H54 (cell line): ENCODE data around the gene SLC6A1.
"Not testable (repeated sequence)": the region's sequence is repeated elsewhere in the genome, so short reads cannot be mapped to it uniquely, and the experiment has no call there.

Source experiments
- DNase-seq: peaks from one replicate; pipeline ENCODE4 v3.0.0; 2011; ENCODE audit warnings: low spot score, mixed read lengths; ENCODE audit not compliant: insufficient read length
- FAIRE-seq: peaks from 3 replicates; lab custom pipeline; 2011; peaks lifted over from hg19 to GRCh38; lab: Jason Lieb, UNC
- POLR2A ChIP-seq: IDR thresholded peaks from 2 replicates; pipeline ENCODE4 v1.6.1; 2011; ENCODE audit warnings: low read depth, mild to moderate bottlenecking, low read length

The SLC6A1 gene

GRCh38 chr3:11059090-11059798, 66.7 kb downstream of the SLC6A1 start:
- DNase-seq = peak; percentile 90
- no peak for FAIRE-seq
- TF ChIP-seq POLR2A = no peak

DNA sequence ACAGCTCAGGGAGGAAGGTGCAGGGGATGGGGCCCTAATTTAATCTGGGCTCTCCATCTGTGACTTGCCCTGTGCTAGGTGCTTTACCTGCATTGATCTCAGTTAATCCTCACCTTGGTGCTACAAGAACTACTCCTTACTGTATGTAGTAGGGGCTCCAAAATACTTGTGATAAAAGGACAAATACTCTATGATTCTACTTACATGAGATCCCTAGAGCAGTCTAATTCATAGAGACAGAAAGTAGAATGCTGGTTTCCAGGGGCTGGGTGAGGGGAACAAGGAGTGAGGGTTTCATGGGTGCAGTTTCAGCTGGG, 67.2 kb downstream of the SLC6A1 start:
- no peak for TF ChIP-seq POLR2A
- FAIRE-seq (no peak), DNase-seq (no peak)

DNA sequence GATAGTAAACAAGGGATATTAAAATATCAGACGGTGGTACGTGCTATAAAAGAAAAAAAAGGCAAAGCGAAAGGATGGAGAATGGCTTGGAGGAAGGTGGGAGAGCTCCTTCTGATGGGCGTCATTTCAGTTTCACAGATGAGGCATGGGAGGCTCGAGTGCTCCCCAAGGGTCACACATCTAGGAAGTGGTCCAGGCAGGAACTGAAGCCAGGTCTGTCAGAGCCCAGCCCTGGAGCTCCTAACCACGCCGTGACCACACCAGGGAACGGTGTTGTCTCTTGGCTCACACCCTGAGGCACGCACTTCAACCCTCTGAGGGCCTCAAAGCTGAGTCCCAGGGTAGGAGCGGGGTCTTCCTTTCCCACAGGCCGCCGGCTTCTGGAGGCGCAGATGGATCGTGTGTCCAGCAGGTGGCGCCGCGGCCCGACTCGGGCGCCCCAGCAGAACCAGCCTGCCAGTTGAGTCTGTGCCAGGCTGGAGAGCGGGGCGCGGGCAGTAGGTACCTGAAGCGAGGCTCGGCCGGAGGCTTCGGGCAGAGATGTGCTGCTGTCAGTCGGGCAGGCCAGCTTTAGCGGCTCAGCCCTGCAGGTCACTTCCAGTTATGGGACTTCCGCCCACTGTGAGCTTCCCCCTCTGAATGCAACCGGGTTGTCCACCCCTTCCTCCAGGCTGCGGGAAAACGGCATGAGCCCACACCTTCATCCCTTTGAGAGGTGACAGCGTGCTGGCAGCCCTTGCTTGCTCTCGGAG, 68.1 kb downstream of the SLC6A1 start:
- no peak for TF ChIP-seq POLR2A
- DNase-seq (peak; percentile 79), FAIRE-seq (no peak)

DNA sequence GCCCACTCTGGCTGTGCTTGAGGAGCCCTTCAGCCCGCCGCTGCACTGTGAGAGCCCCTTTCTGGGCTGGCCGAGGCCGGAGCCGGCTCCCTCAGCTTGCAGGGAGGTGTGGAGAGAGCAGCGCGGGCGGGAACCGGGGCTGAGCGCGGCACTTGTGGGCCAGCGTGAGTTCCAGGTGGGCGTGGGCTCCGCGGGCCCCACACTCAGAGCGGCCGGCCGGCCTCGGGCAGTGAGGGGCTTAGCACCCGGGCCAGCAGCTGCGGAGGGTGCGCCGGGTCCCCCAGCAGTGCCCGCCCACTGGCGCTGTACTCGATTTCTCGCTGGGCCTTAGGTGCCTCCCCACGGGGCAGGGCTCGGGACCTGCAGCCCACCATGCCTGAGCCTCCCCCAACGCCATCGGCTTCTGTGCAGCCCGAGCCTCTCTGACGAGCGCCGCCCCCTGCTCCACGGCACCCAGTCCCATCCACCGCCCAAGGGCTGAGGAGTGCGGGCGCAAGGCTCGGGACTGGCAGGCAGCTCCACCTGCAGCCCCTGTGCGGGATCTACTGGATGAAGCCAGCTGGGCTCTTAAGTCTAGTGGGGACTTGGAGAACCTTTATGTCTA, 68.8 kb downstream of the SLC6A1 start:
- not testable (repeated sequence) for FAIRE-seq, DNase-seq

GRCh38 chr3:11062704-11063103, 70.2 kb downstream of the SLC6A1 start:
- FAIRE-seq (no peak), DNase-seq (no peak)
- no peak for TF ChIP-seq POLR2A

DNA sequence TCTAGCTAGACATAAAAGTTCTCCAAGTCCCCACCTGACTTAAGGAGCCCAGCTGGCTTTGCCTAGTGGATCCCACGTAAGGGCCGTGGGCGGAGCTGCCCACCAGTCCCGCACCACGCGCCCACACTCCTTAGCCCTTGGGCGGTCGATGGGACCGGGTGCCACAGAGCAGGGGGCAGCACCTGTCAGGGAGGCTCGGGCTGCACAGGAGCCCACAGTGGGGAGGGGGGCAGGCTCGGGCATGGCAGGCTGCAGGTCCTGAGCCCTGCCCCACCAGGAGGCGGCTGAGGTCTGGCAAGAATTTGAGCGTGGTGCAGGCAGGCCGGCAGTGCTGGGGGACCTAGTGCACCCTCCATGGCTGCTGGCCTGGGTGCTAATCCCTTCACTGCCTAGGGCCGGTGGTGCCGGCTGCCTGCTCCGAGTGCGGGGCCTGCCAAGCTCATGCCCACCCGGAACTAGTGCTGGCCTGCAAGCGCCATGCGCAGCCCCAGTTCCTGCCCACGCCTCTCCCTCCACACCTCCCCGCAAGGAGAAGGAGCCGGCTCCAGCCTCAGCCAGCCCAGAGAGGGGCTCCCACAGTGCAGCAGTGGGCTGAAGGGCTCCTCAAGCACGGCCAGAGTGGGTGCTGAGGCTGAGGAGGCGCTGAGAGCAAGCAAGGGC, 78.7 kb downstream of the SLC6A1 start:
- TF ChIP-seq POLR2A = no peak
- no peak for FAIRE-seq

DNA sequence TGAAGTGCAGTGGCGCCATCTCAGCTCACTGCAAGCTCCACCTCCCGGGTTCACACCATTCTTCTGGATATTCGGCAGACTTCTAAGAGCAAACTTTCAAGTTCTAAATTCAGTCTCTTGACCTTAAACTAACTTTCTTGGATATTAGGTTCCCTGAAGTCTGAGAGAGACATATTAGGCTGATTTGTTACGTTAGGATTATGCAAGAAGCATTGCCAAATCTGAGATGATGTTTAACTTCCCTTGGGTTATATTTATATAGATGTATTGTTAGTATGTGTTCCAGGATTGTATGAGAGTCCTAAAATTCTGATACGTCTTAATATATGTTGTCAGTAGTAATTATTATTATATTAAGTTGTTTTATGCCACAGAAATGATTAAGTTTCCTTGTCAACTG, 80.1 kb downstream of the SLC6A1 start:
- FAIRE-seq = no peak
- TF ChIP-seq POLR2A = no peak
- DNase-seq = no peak

More for the DNA sequence above, 78.7 kb downstream of the SLC6A1 start:
- DNase-seq = no peak

- DNase-seq (no peak), FAIRE-seq (no peak)
- TF ChIP-seq POLR2A = no peak
Measured at GRCh38 chr3:11074011-11074410, 81.5 kb downstream of the SLC6A1 start.

- TF ChIP-seq POLR2A = no peak
- DNase-seq = no peak
- FAIRE-seq = no peak
Measured at GRCh38 chr3:11074451-11074850, 81.9 kb downstream of the SLC6A1 start.

- not testable (repeated sequence) for FAIRE-seq, DNase-seq
Measured at GRCh38 chr3:11075122-11075521, 82.6 kb downstream of the SLC6A1 start.

- FAIRE-seq (no peak), DNase-seq (no peak)
- TF ChIP-seq POLR2A = no peak
Measured at GRCh38 chr3:11076711-11077110, 84.2 kb downstream of the SLC6A1 start.

DNA sequence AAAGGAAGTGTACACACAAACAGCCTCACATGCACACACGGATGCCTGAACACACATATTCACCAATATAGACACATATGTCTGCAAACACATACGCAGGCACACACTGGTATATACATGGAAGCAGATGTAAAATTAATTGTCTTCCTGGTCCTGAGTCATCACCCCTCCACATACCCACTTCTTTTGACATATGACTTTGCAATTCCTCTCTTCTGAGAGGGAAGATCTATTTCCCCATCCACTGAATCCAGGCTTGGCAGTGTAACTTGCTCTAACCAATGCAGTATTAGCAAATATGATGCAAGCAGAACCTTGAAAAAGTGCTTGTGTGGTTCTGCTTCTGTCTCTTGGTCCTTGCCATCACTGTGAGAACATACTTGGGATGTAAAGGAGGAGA, 84.9 kb downstream of the SLC6A1 start:
- DNase-seq = no peak
- FAIRE-seq = no peak
- TF ChIP-seq POLR2A = no peak

- DNase-seq (no peak), FAIRE-seq (no peak)
- no peak for TF ChIP-seq POLR2A
Measured at GRCh38 chr3:11078826-11079515, 86.4 kb downstream of the SLC6A1 start.

DNA sequence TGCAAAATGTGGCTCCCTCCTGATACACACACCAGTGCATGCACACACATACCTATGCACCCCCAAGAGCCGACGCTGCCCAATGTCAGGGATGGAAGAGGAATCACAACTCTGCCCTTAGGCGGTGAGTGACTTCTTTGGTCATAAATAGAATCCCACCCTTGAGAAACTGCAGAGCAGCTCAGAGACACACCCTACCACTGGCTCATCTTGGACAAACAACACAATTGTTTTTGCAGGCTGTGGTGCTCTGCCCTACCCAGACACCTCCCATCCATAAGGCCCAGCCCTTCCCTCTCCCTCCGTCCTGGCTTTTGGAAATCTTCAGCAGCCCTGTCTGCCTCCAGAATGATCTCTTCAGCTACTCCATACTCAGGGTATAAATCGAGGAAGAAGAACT, 87.9 kb downstream of the SLC6A1 start:
- FAIRE-seq = no peak
- DNase-seq = no peak
- TF ChIP-seq POLR2A = no peak
